Neutrophil (primary cell): ENCODE measurements around the gene BMAL1.

Source experiments
- H3K27ac ChIP-seq: fragments of 200-600 bp; sonication (generic); 2 replicates; pipeline ENCODE4 v1.5.1; 2016; ENCODE audit warnings: mild to moderate bottlenecking, moderate library complexity
- H3K27me3 ChIP-seq: fragments of 200-600 bp; sonication (generic); 2 replicates; pipeline ENCODE4 v1.6.0; 2016; ENCODE audit warnings: mild to moderate bottlenecking
- H3K36me3 ChIP-seq: fragments of 200-600 bp; sonication (generic); 2 replicates; pipeline ENCODE4 v1.5.1; 2017
- H3K4me1 ChIP-seq, 2 experiments: fragments of 200-600 bp in 1 of 2; sonication (generic) in 1 of 2; 1 replicate in 1 of 2; 2 replicates in 1 of 2; pipeline versions ENCODE4 v1.5.1 to v1.6.1; 2013 to 2016; ENCODE audit warnings: low read depth in 1 of 2, low read length in 1 of 2, mild to moderate bottlenecking in 1 of 2, moderate library complexity in 1 of 2; ENCODE audit not compliant: control insufficient read depth in 1 of 2, insufficient read depth in 1 of 2
- H3K4me3 ChIP-seq, 2 experiments: fragments of 200-600 bp in 1 of 2; sonication (generic) in 1 of 2; 1 replicate in 1 of 2; 2 replicates in 1 of 2; pipeline ENCODE4 v1.5.1; 2013 to 2016; ENCODE audit warnings: low read depth in 1 of 2, low read length in 1 of 2, mild to moderate bottlenecking in 1 of 2, moderate library complexity in 1 of 2
- H3K9me3 ChIP-seq: fragments of 200-600 bp; sonication (generic); 2 replicates; pipeline ENCODE4 v1.5.1; 2016
- TF ChIP-seq, protein P1 (sequence below): fragments of 200-600 bp; sonication (generic); IDR thresholded peaks from 2 replicates; pipeline ENCODE4 v1.5.1; 2016; ENCODE audit warnings: antibody characterized with exemption

Gene BMAL1

GRCh38 chr11:13364388-13364787 lies 86.8 kb downstream of the BMAL1 start:
- peaks cover 99% of the 10 kb centered on the region for H3K36me3 ChIP-seq
- no peak overlapping the region for H3K27ac ChIP-seq
- no peaks in the 10 kb centered on the region for H3K9me3 ChIP-seq
- H3K4me3 ChIP-seq: no peak overlapping the region
- H3K4me1 ChIP-seq: no peaks in the 10 kb centered on the region
- TF ChIP-seq, protein P1, sequence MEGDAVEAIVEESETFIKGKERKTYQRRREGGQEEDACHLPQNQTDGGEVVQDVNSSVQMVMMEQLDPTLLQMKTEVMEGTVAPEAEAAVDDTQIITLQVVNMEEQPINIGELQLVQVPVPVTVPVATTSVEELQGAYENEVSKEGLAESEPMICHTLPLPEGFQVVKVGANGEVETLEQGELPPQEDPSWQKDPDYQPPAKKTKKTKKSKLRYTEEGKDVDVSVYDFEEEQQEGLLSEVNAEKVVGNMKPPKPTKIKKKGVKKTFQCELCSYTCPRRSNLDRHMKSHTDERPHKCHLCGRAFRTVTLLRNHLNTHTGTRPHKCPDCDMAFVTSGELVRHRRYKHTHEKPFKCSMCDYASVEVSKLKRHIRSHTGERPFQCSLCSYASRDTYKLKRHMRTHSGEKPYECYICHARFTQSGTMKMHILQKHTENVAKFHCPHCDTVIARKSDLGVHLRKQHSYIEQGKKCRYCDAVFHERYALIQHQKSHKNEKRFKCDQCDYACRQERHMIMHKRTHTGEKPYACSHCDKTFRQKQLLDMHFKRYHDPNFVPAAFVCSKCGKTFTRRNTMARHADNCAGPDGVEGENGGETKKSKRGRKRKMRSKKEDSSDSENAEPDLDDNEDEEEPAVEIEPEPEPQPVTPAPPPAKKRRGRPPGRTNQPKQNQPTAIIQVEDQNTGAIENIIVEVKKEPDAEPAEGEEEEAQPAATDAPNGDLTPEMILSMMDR: no peak
- H3K27me3 ChIP-seq: no peaks in the 10 kb centered on the region

DNA sequence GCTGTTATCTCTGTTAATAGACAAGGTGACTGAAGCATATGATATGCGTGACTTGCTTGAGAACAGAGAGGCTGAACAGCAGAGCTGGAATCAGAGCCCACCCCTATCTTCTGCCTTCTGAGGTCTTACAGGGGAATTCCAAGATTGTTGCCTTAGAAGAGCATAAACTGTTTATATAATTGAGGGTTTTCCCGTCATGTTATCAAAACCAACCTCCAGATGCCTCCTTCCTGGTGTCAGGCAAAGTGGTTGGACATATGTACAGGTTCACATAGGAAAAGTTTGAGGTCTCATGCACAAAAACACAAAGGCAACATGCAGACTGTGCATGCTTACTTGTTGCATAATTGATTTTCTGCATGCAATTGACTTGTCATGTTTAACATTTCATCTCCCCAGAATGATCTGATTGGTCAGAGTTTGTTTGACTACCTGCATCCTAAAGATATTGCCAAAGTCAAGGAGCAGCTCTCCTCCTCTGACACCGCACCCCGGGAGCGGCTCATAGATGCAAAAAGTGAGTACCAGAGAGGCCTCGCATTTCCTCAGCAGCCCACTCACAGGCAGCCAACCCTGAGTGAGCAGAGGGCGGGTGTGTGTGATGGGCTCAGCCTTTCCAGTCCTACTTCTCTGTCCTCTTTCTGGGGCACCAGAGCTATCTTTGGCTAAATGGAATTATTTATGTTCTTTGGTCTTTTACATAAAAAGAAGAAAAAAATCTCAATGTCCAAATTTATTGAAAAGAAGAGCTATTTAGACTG lies 88.9 kb downstream of the BMAL1 start:
- TF ChIP-seq, protein P1: no peak
- peaks cover 99% of the 10 kb centered on the region for H3K36me3 ChIP-seq
- no peak overlapping the region for H3K4me3 ChIP-seq
- no peak overlapping the region for H3K27ac ChIP-seq
- H3K27me3 ChIP-seq: no peaks in the 10 kb centered on the region
- no peaks in the 10 kb centered on the region for H3K9me3 ChIP-seq
- H3K4me1 ChIP-seq: no peaks in the 10 kb centered on the region

DNA sequence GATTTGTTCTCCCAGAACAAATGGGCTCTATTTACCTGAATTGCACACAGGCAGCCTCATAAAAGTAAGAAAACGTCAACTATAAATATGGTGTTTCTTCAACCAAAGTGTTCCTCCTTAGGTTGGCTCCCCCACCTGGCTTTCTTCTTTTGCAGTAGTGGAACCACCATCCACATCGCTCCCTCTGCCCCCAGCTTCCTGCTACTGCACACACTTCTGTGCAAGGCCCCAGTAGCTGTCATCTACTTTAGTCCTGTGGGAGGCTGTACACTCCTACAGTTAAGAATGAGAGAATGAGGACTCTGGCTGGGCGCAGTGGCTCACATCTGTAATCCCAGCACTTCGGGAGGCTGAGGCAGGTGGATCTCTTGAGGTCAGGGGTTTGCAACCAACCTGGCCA lies 89.5 kb downstream of the BMAL1 start:
- Histone ChIP-seq H3K27me3 (no peaks in the 10 kb centered on the region), H3K36me3 (peaks cover 99% of the 10 kb centered on the region), H3K4me1 (no peaks in the 10 kb centered on the region), H3K9me3 (no peaks in the 10 kb centered on the region), H3K27ac (no peak overlapping the region), H3K4me3 (no peak overlapping the region)
- TF ChIP-seq, protein P1: no peak

DNA sequence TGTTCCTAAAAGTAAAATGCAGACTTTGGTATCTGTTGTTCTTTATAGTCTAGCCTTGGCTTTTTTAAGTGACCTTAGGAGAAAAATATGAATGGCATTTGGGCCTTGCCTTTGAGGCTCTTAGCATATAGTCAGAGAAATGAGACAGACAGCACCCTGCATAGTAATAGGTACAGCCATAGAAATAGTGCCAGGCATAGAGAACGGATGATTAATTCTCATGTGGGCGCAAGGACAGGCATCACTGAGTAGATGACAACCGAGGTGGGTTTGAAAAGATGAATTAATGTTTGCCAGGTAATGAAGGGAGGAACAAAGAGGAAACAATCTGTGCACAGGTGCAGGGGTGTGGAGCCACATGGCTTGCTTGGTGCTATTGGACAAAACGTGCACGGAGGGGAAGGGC lies 90.5 kb downstream of the BMAL1 start:
- Histone ChIP-seq H3K27me3 (no peaks in the 10 kb centered on the region), H3K9me3 (no peaks in the 10 kb centered on the region), H3K4me1 (no peaks in the 10 kb centered on the region), H3K27ac (no peak overlapping the region), H3K36me3 (peaks cover 100% of the 10 kb centered on the region), H3K4me3 (no peak overlapping the region)
- TF ChIP-seq, protein P1: no peak

GRCh38 chr11:13373216-13373615 lies 95.6 kb downstream of the BMAL1 start:
- TF ChIP-seq, protein P1: no peak
- Histone ChIP-seq H3K9me3 (no peaks in the 10 kb centered on the region), H3K27me3 (no peaks in the 10 kb centered on the region), H3K36me3 (peaks cover 100% of the 10 kb centered on the region), H3K4me1 (peaks cover 20 to 21% of the 10 kb centered on the region in 2 experiments), H3K27ac (no peak overlapping the region), H3K4me3 (no peak overlapping the region)
